Right lobe of liver (tissue), 6 donors: Measurements from ENCODE around the gene ANP32B. TPM values are rescaled to one million over a fixed set of nuclear protein-coding genes. Genes with fewer than 3 reads are reported as not detected.

Source experiments
- ATAC-seq, 4 donors: fragments of 200-7000 bp; cut with Tn5 transposase; one replicate each; pipeline ENCODE4 v1.9.1; 2020; ENCODE audit warnings: mild to moderate bottlenecking in 4 of 4, moderate library complexity in 4 of 4
- DNase-seq, 3 donors: peaks; one replicate each; pipeline ENCODE4 v3.0.0-alpha.2; 2020
- H3K27ac ChIP-seq, 3 donors: fragments of 200-600 bp; one replicate each; pipeline ENCODE4 v1.8.0; 2022
- H3K27me3 ChIP-seq, 2 donors: fragments of 200-600 bp; one replicate each; pipeline ENCODE4 v1.8.0; 2022
- H3K36me3 ChIP-seq, 4 donors: fragments of 200-600 bp; sonication (generic) in 1 of 4; one replicate each; pipeline versions ENCODE4 v1.5.1 to v1.8.0; 2017 to 2022; ENCODE audit warnings: control low read depth in 1 of 4
- H3K4me1 ChIP-seq, 4 donors: fragments of 200-600 bp; sonication (generic) in 1 of 4; one replicate each; pipeline versions ENCODE4 v1.5.1 to v1.8.0; 2017 to 2022; ENCODE audit warnings: control low read depth in 1 of 4
- H3K4me3 ChIP-seq, 3 donors: fragments of 200-600 bp; one replicate each; pipeline ENCODE4 v1.8.0; 2022
- H3K9me3 ChIP-seq, 4 donors: fragments of 200-600 bp; sonication (generic) in 1 of 4; one replicate each; pipeline versions ENCODE4 v1.5.1 to v1.8.0; 2017 to 2022; ENCODE audit warnings: control low read depth in 1 of 4
- POLR2A ChIP-seq: fragments of 450-650 bp; IDR thresholded peaks from one replicate; pipeline ENCODE4 v1.6.1; 2017; ENCODE audit warnings: antibody characterized with exemption, mild to moderate bottlenecking
- WGBS: methylation state at CpG from one replicate; pipeline ENCODE4 v1.1.6; 2018; ENCODE audit warnings: low coverage, low lambda C conversion rate; ENCODE audit not compliant: insufficient coverage; ENCODE audit errors: missing lambda C conversion rate; 5-methylcytosine and 5-hydroxymethylcytosine counted together
- intact Hi-C, 2 donors: fragments of 100-400 bp; cut with DNase I; formaldehyde crosslinking; loops; one replicate each; pipeline versions ENCODE4 v1.11.2 to v1.14.1; 2022
- long read RNA-seq: library from polyadenylated mRNA; unstranded; transcript quantifications from one replicate; pipeline ENCODE4 v2.0.0, GENCODE V29; 2019
- total RNA-seq, 6 experiments: library from RNA; depleted of rRNA in 2 of 6; stranded (reverse); fragments of >200 nt in 2 of 6; fragmentation: NEBNext Ultra II Directional in 3 of 6; extraction: Animal tissue kit (Norgen Biotek cat#: 25700) in 3 of 6; gene quantifications; one replicate each; pipeline versions ENCODE4 v1.1.0 to v1.2.4, GENCODE V29; 2016 to 2023
- TF ChIP-seq, protein P1 (sequence below), 4 donors: fragments of 200-600 bp in 3 of 4; fragments of 450-650 bp in 1 of 4; IDR thresholded peaks; one replicate each; pipeline versions ENCODE4 v1.5.1 to v1.8.0; 2016 to 2022; ENCODE audit warnings: antibody characterized with exemption in 4 of 4, mild to moderate bottlenecking in 2 of 4
- donor health status: DM: no; HTN: yes; CAD: no.
- donor health status: DM: no; HTN: no; CAD: no.
- donor health status: DM: no; HTN: no; CAD: no.
- donor health status: DM: no; HTN: yes; CAD: no.
- donor health status: DM: no; HTN: yes; CAD: no.

Gene ANP32B
- 10 to 100 TPM in 5 of 6 experiments, 1 to 10 TPM in 1; 8.2 to 38.0 (median 30.6) TPM for total RNA-seq
- long read RNA-seq, transcript ANP32B-201 (7 exons, 1,463 nt) = major isoform, 15 of 19 reads
- long read RNA-seq, partial matches to known transcripts = 4 of 19 reads
- long read RNA-seq, other reads (novel, unspliced or antisense) = 0 of 19 reads

DNA sequence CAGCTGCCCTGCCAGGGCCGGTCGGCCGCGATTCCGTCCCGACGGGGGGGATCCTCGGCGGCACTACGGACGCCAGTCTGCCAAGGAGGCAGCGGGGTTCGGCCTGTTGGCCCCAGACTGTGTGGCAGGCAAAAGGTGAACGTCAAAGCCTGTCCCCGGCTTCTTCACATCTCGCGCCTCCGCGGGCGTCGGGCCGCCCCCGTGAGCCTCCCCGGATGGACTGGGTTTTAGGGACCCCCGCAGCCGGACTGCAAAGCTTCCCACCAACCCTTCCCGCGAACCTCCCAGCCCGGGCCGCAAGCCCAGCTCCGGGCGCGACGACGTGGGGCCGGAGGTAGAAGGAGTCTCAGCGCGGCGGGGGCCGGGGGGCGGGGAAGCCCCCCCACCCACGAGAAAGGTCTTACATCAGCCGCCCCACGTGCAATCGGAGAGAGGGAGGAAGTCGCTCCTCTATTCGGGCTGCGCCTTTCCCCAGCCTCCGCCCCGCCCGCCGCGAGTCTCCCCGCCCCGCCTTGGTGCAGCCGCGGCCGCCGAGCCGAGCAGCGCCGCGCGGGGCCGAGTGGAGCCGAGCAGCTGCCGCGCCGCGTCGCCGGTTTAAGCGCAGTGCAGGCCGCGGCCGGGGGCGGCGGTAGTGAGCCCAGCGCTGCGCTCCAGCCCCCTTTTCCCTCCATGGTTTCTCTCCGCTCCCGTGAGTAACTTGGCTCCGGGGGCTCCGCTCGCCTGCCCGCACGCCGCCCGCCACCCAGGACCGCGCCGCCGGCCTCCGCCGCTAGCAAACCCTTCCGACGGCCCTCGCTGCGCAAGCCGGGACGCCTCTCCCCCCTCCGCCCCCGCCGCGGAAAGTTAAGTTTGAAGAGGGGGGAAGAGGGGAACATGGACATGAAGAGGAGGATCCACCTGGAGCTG, at the start of gene ANP32B:
Gene ANP32B, plus strand, starts transcription at position 659 of the 906 bp plus-strand sequence. Its CDS starts 215 bp downstream, at position 874.
- 0% methylated on average over 5 of the region's 105 CpGs for WGBS
- intact Hi-C loops = no loop called here

DNA sequence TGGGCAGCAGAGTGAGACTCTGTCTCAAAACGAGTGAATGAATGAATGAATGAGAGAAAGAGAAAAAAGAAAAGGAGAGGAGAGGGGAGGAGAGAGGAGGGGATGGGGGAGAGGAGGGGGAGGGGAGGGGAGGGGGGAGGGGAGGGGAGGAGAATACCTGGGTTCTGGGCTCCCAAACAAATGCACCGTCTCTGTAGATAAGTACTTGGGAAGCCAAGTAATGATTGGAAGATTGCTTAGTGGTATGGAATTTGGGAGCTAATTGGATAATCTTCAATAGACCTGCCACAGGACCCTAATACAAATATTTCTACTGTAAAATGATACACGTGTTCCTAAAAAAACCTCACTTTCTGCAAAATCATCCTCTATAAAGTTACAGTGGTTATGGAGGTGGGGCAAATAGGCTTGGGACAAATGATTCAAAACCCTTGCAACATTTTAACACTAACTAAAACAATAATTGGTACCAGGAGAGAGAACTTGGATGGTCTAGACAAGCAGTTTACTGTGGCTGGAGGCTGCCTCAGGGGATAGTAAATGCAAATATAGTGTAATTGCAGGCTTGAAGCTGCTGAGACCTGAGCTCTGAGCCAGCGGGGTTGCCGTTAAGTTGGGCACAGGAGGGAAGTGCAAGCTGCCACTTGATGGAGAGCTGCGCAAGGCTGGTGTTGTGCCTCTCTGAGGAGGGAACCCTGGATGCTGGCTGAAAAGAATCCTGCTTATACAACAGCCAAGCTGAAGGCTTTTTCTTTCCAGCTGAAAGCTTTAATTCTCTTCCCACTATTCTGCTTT, 48.6 kb upstream of the ANP32B start:
- H3K4me1 ChIP-seq = no peaks in the 10 kb centered on the region
- ATAC-seq (no peak), DNase-seq (no peak)
- 39% methylated on average over 6 of the region's 6 CpGs for WGBS
- H3K27me3 ChIP-seq = no peaks in the 10 kb centered on the region
- H3K9me3 ChIP-seq = no peaks in the 10 kb centered on the region
- no peaks in the 10 kb centered on the region for H3K36me3 ChIP-seq
- H3K4me3 ChIP-seq = no peak overlapping the region
- no peak for TF ChIP-seq POLR2A
- TF ChIP-seq, protein P1, sequence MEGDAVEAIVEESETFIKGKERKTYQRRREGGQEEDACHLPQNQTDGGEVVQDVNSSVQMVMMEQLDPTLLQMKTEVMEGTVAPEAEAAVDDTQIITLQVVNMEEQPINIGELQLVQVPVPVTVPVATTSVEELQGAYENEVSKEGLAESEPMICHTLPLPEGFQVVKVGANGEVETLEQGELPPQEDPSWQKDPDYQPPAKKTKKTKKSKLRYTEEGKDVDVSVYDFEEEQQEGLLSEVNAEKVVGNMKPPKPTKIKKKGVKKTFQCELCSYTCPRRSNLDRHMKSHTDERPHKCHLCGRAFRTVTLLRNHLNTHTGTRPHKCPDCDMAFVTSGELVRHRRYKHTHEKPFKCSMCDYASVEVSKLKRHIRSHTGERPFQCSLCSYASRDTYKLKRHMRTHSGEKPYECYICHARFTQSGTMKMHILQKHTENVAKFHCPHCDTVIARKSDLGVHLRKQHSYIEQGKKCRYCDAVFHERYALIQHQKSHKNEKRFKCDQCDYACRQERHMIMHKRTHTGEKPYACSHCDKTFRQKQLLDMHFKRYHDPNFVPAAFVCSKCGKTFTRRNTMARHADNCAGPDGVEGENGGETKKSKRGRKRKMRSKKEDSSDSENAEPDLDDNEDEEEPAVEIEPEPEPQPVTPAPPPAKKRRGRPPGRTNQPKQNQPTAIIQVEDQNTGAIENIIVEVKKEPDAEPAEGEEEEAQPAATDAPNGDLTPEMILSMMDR (IDR thresholded peaks at IDR 0.05) = no peak
- no peak overlapping the region for H3K27ac ChIP-seq
- intact Hi-C loops = no loop called here

More for the DNA sequence above, at the start of gene ANP32B:
- ATAC-seq (peak; percentile 88 to 94 (median 90)), DNase-seq (peak; percentile 92 to 94 (median 92))
- TF ChIP-seq, protein P1 (IDR thresholded peaks at IDR 0.05) = peak; percentile 85 to 96 (median 92)
- peak; percentile 51 for TF ChIP-seq POLR2A
- Histone ChIP-seq H3K27ac (peak within 1 kb of the TSS; percentile 95 to 97 (median 96)), H3K27me3 (no peaks in the 10 kb centered on the region), H3K4me3 (peak within 1 kb of the TSS; percentile 84 to 94 (median 84)), H3K9me3 (no peaks in the 10 kb centered on the region), H3K4me1 (peaks cover 0 to 5% (median 2%) of the 10 kb centered on the region in 4 donors), H3K36me3 (no peaks in the 10 kb centered on the region)

DNA sequence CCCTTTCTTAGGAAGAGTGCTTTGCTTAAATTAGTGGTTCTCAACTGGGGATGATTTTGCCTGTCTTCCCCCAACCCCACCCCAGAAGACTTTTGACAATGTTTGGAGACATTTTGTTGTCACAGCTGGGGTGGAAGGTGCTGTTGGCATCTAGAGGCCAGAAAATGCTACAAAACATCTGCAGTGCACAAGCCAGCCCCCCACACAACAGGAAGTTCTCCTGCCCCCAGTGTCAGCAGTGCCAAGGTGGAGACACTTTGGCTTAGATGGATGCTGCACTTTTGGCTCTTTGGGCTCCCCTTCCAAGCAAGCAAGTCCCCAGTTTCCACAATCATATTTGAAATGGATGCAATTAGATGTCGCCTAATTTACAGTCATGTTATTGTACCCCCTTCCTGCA, 47.9 kb upstream of the ANP32B start:
- Histone ChIP-seq H3K36me3 (no peaks in the 10 kb centered on the region), H3K27me3 (no peaks in the 10 kb centered on the region), H3K9me3 (no peaks in the 10 kb centered on the region), H3K27ac (no peak overlapping the region), H3K4me3 (no peak overlapping the region), H3K4me1 (no peaks in the 10 kb centered on the region)
- no peak for ATAC-seq
- no peak for TF ChIP-seq POLR2A
- no peak for DNase-seq
- intact Hi-C loops = no loop called here
- WGBS = 30% methylated on average over 1 of the region's 1 CpG

DNA sequence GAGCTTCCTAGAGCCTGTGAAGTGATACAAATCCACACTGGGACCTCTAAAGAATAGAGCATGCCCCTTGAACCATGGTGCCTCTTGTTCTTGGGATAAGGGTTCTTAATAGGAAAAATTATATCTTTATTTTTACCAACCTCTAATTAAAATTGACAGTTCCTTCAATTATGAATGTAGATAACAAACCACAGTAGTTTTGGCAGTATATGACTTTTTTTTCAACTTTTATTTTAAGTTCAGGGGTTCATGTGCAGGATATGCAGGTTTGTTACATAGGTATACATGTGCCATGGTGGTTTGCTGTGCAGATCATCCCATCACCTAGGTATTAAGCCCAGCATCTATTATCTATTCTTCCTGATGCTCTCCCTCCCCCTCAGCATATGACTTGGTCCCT, 46.1 kb upstream of the ANP32B start:
- DNase-seq (no peak), ATAC-seq (no peak)
- Histone ChIP-seq H3K36me3 (no peaks in the 10 kb centered on the region), H3K4me1 (no peaks in the 10 kb centered on the region), H3K9me3 (no peaks in the 10 kb centered on the region), H3K27me3 (no peaks in the 10 kb centered on the region), H3K4me3 (no peak overlapping the region), H3K27ac (no peak overlapping the region)
- no peak for TF ChIP-seq POLR2A
- TF ChIP-seq, protein P1 (IDR thresholded peaks at IDR 0.05) = no peak
- intact Hi-C loops = no loop called here
